GM20431 (cell line): ENCODE measurements around the gene ENPP7.
"Not testable (repeated sequence)": the region's sequence is repeated elsewhere in the genome, so short reads cannot be mapped to it uniquely, and the experiment has no call there.

ENCODE experiments used
- in situ Hi-C: fragments of 300-500 bp; cut with MseI, MboI; formaldehyde crosslinking; loops from one replicate; pipeline ENCODE4 v1.15.0; 2020; ENCODE audit warnings: low sequenced_read_pairs; ENCODE audit not compliant: unreplicated experiment

Gene ENPP7

DNA sequence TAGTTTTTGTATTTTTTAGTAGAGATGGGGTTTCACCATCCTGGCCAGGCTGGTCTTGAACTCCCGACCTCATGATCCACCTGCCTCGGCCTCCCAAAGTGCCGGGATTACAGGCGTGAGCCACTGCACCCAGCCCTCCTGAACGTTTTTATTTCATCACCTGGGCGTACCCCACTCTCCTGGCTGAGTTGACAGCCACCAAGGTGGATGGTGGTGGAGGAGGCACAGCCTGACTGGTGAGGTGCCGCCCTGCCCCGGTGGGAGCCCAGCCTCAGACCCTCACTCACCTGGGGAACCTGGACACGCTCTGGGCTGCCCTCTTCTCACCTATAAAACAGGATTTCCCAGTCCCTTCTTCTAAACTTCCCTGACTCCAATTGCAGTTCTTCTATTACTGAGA lies 42.0 kb downstream of the ENPP7 start:
- in situ Hi-C loops: not testable (repeated sequence)

DNA sequence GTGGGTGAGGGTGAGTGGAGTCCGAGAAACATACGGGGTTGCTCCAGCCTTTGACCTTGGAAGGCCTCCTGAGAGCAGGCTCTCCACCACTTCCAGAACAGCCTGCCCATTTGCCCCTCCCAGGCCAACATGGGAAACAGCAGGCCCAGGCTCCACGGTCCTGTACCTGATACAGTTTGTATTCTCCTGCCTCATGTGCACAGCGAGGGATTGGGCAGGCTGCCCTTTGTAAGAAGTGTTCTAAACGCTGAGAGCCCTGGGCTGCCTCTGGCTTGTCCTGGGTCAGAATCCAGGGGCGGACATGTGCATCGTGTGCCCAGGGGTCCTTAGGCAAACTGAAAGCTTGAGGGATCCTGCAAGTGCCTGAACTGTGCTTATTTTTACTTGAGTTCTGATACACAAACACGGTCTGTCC lies 43.8 kb downstream of the ENPP7 start:
- in situ Hi-C loops: no loop called here

GRCh38 chr17:79775632-79776031 lies 44.9 kb downstream of the ENPP7 start:
- in situ Hi-C loops: loop anchor here (25.0 kb wide), 1 partner anchor 212 kb away; no protein-coding TSS in a partner anchor

GRCh38 chr17:79776376-79777119 lies 45.8 kb downstream of the ENPP7 start:
- in situ Hi-C loops: loop anchor here (25.0 kb wide), 1 partner anchor 211 kb away; no protein-coding TSS in a partner anchor

- in situ Hi-C loops: loop anchor here (25.0 kb wide), 1 partner anchor 210 kb away; no protein-coding TSS in a partner anchor
These were observed 46.6 kb downstream of the ENPP7 start for GRCh38 chr17:79777120-79777893.

DNA sequence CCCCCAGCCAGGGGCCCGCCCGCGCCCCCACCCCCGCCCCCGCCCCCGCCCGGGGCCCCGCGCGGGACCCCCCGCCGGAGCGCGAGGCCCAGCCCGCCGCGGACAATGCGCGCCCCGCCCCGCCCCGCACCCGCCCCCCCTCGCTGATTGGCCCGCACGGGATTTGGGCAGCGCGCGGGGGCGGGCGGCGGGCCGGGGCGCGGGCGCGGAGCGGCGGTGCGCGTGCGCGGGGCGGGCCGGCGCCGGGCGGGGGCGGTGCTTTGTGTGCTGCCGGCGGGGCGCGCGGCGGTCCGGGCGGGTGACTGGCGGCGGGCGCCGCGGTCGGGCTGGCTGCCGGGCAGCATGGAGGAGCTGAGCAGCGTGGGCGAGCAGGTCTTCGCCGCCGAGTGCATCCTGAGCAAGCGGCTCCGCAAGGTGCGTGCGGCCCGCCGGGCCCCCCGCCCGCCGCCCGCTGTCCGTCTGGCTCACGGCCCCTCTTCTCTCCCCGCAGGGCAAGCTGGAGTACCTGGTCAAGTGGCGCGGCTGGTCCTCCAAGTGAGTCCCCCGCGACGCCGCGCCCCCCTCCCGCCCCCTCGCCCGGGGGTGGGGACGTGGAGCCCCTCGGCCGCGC lies 47.3 kb downstream of the ENPP7 start, which contains the start of gene CBX2:
Gene CBX2, plus strand, starts transcription at position 255 of the 610 bp plus-strand sequence. Its CDS starts 88 bp downstream, at position 343.
- in situ Hi-C loops: loop anchor here (25.0 kb wide), 1 partner anchor 209 kb away; no protein-coding TSS in a partner anchor

DNA sequence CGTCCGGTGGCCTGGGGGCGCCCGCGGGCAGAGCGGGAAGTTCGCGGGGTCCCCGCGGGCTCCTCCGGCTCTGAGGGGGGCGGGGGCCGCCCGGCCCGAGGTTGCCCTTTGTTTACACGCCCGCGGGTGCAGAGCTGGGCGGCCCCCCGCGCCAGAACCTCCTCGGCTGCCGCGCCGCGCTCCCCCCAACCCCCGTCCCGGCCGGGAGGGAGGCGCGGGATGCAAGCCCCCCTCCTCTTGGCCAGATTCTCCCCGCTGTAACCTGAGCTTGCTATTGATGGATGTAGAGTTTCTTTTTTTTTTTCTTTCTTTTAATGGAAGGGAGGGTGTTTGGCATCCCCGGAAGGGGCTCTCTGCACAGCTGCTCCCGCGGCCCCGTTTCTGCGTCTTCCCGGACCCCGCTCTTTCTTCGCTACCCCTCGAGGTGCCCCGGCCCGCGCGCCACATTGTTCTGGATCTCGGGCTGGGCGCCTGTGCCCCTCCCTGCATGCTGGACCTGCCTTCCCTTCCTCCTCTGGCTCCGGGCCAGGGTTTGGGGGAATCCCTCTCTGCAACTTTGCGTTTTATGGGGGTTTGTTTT lies 47.9 kb downstream of the ENPP7 start:
- in situ Hi-C loops: loop anchor here (25.0 kb wide), 1 partner anchor 209 kb away; no protein-coding TSS in a partner anchor

GRCh38 chr17:79779084-79779529 lies 48.4 kb downstream of the ENPP7 start:
- in situ Hi-C loops: loop anchor here (25.0 kb wide), 1 partner anchor 208 kb away; no protein-coding TSS in a partner anchor

DNA sequence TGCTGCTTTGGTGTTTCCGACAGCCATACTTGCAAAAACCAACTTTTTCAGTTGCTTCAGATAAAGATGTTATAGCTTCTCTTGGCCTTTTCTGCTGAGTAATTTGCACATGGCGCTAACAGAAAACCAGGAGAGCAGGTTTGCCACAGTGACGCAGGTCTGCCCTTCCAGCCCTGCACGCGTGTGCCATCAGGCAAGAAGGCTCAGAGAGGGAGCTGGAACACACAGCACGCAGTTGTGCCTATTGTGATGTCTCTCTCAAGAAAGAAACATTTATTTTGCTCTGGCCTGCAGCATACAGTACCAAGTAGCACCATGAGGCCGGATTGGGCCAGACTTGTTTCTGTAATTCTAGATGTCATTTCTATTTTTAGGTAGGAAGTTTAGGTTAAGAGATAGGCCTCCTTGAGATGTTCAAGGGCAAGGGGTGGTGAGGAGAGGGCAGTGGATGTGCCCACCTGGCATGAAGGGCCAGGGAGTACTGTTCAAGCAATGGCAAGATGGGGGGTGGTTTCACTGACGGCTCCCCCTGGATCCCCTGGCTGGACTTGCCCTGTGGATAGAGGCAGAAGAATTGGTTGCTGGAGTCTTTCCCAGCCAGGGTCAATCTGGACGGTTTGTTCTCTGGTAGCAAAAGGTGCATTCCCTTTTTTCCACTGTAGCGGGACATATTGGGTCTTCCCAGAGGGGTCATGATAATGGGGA lies 49.1 kb downstream of the ENPP7 start:
- in situ Hi-C loops: loop anchor here (25.0 kb wide), 1 partner anchor 207 kb away; no protein-coding TSS in a partner anchor

DNA sequence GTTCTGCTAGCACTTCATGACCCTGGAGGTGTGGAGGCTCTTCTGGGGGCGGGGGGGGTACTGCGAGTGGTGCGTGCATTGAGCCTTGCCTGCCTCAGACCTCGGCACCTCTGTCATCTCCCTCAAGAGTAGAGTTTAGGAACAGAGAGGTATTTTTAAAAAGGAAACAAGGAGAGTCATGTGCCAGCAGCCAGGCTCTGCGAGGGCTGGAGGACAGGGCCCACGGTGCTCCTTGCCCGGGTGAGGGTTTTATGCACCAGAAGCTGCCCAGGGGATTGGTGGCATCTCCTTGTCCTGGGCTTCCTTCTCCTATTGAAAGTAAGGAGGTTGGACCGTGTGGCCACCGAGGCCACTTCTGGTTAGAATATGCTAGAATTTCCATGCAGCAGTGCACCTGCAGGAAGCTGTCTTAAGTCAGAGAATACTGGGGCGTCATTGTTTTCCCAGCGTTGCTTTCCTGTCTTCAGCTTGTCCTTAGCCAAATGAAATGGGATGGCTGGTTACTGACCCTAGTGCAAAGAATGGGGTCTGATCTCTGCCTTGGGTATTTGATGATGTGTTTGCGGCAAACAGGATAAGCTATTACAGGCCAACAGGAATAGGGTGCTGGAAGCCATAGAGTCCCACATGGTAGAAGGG lies 50.4 kb downstream of the ENPP7 start:
- in situ Hi-C loops: loop anchor here (25.0 kb wide), 1 partner anchor 206 kb away; no protein-coding TSS in a partner anchor

DNA sequence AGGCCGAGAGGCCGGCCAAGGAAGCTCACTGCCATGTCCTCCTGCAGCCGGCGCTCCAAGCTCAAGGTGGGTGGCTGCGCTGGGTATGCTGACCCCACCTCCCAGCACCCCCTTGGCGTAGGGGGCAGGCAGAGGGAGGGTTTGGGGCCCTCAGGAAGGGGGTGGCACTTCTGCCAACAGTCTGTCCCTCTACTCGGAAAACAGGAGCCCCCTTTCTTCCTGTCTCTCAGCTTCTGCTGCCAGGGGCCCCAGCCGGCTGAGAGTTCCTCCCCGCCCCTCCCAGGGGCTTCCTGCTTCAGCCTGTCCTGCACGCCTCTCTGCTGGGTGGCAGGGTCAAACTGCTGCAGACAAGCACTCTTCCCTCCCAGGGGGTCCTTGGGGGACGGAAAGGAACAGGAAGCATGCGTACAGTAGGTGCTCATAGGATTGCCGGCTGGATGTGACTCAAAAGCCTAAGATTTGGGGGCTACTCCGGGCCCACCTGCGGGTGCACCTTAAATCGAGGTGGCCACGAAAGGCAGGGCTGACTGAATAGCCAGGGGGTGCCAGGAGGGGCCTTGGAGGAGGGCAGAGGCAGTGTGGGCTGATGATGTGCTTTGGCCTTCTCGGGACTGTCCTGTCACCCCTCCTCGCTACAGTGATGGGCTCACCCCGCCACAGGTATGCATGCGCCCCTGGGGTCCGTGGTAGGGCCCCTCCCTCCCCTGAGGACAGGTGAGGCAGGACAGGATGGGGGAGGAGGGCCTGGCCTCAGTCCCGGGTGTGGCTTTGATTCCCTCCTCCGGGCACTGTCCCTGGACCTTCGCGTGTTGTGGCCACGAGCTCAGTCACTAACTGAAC lies 51.2 kb downstream of the ENPP7 start:
- in situ Hi-C loops: loop anchor here (25.0 kb wide), 1 partner anchor 205 kb away; no protein-coding TSS in a partner anchor

- in situ Hi-C loops: loop anchor here (25.0 kb wide), 1 partner anchor 203 kb away; no protein-coding TSS in a partner anchor
These were observed 53.1 kb downstream of the ENPP7 start for GRCh38 chr17:79783891-79784290.

- in situ Hi-C loops: loop anchor here (25.0 kb wide), 1 partner anchor 203 kb away; no protein-coding TSS in a partner anchor
These were observed 53.7 kb downstream of the ENPP7 start for GRCh38 chr17:79784353-79785016.

GRCh38 chr17:79785017-79785899 lies 54.5 kb downstream of the ENPP7 start:
- in situ Hi-C loops: loop anchor here (25.0 kb wide), 1 partner anchor 202 kb away; no protein-coding TSS in a partner anchor

DNA sequence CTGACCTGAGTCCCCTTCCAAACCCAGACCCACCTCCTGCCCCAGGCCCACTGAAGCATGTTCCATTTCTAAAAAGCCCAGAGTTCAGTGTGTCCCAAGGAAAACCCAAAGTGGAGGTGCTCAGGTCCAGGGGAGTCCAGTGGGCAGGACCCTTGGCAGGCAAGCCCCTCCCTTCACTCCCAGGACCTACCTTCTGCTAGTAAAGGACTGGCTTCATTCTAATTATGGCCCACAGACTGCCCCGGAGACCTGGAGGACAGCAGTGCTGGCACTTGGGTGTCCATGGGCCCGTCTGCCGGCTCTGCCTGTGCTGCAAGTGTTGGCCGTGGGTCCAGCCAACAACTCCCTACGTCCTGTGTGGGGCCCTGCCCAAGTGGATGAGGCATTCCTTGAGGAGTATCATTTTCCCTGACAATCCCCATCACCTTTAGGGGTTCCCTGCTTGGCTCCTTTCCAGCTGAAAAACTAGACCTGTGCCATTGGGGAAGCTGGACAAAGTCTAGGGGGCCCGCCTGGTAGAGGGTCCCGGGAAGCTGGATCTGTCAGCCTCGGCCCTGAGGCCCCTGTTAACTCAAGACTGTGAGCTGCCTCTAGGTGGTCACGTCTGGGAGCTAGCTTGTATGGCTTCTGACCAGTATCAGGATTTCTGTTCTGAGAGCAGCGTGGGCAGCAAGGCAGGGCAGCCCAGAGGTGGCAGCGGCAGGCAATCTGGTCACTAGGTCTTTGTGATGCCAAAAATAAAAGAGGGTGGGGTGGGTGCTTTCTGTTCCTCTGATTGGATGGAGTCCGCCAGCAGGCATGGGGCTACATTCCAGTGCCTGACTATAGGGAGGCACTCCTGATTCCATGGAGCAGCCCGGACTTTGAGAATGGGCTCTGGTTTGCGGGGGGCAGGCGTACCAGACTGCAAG lies 55.4 kb downstream of the ENPP7 start:
- in situ Hi-C loops: loop anchor here (25.0 kb wide), 1 partner anchor 201 kb away; no protein-coding TSS in a partner anchor
